Measurements from ENCODE around the gene KCNK7.

- TF ChIP-seq GATA2 (IDR thresholded peaks at IDR 0.05; ENCODE audit: low read depth, low read length): no peak
- no peak for TF ChIP-seq GATA3 (IDR thresholded peaks at IDR 0.05; ENCODE audit: low read depth, low read length)
Observed at GRCh38 chr11:65573391-65574079, 22.1 kb downstream of the KCNK7 start.
